Muscle of leg (tissue), 11 donors: ENCODE results near the gene HOGA1. TPM values are rescaled to one million over a fixed set of nuclear protein-coding genes. Genes with fewer than 3 reads are reported as not detected.

Experiments
- DNase-seq: peaks from one replicate; pipeline ENCODE4 v3.0.0; 2013
- H3K27ac ChIP-seq: one replicate; pipeline ENCODE4 v1.5.1; 2013; ENCODE audit warnings: mild to moderate bottlenecking, low read length, control low read depth
- H3K27me3 ChIP-seq: one replicate; pipeline ENCODE4 v1.6.1; 2013; ENCODE audit warnings: low read length; ENCODE audit not compliant: control insufficient read depth, insufficient read depth
- H3K36me3 ChIP-seq: one replicate; pipeline ENCODE4 v1.6.1; 2013; ENCODE audit warnings: low read length; ENCODE audit not compliant: control insufficient read depth, insufficient read depth
- H3K4me1 ChIP-seq: one replicate; pipeline ENCODE4 v1.6.1; 2013; ENCODE audit warnings: low read length; ENCODE audit not compliant: control insufficient read depth, insufficient read depth
- H3K4me3 ChIP-seq: one replicate; pipeline ENCODE4 v1.5.1; 2013; ENCODE audit warnings: low read length, control low read depth
- H3K9me3 ChIP-seq: replicated peaks from 2 replicates; pipeline ENCODE4 v1.6.1; 2013; ENCODE audit warnings: low read depth, low read length; ENCODE audit not compliant: control insufficient read depth
- WGBS: methylation state at CpG from one replicate; pipeline ENCODE4 v1.1.5; 2013; ENCODE audit warnings: missing lambda C conversion rate; ENCODE audit not compliant: insufficient coverage; 5-methylcytosine and 5-hydroxymethylcytosine counted together
- polyA plus RNA-seq, 8 donors: library from polyadenylated mRNA; unstranded; fragments of 120-200 nt; gene quantifications; one replicate each; pipeline versions ENCODE4 v1.2.1 to v1.2.3, GENCODE V29; 2013; ENCODE audit warnings: inconsistent platforms in 1 of 8, low replicate concordance in 1 of 8; ENCODE audit not compliant: insufficient read length in 8 of 8, insufficient read depth in 1 of 8
- total RNA-seq: library from RNA; stranded (reverse); fragments of 120-200 nt; gene quantifications from one replicate; pipeline ENCODE4 v1.2.4, GENCODE V29; 2013

The HOGA1 gene
- total and polyA plus RNA-seq, 9 donors, result 0.41 to 1.0 (median 0.76) TPM

DNA sequence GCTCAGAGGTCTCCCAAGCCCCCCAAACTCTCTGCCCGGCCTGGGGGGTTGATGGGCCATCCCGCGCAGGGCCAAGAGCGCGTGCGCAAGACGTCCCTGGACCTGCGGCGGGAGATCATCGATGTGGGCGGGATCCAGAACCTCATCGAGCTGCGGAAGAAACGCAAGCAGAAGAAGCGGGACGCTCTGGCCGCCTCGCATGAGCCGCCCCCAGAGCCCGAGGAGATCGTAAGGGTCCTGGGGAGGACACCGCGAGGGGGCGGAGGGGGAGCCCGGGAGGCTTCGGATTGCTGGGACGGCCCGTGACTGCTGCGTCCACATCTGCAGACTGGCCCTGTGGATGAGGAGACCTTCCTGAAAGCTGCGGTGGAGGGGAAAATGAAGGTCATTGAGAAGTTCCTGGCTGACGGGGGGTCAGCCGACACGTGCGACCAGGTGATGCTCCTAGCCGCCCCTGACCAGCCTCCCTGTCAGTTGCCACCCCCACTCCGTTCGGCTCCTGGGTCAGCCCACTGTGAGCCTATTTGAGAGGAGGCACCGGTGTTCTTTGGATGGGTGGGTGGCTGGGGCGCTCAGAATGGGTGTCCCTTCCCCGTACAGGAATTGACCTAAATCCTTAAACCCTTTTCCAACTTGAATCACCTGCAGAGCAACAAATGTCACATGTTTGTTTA lies 5.9 kb upstream of the HOGA1 start:
- H3K27ac ChIP-seq, result no peak overlapping the region
- peaks cover 4% of the 10 kb centered on the region for H3K27me3 ChIP-seq
- 57% methylated on average over 34 of the region's 40 CpGs for WGBS
- H3K4me1 ChIP-seq, result peaks cover 14% of the 10 kb centered on the region
- no peak overlapping the region for H3K4me3 ChIP-seq
- H3K9me3 ChIP-seq, result no peaks in the 10 kb centered on the region
- DNase-seq, result no peak
- no peaks in the 10 kb centered on the region for H3K36me3 ChIP-seq

DNA sequence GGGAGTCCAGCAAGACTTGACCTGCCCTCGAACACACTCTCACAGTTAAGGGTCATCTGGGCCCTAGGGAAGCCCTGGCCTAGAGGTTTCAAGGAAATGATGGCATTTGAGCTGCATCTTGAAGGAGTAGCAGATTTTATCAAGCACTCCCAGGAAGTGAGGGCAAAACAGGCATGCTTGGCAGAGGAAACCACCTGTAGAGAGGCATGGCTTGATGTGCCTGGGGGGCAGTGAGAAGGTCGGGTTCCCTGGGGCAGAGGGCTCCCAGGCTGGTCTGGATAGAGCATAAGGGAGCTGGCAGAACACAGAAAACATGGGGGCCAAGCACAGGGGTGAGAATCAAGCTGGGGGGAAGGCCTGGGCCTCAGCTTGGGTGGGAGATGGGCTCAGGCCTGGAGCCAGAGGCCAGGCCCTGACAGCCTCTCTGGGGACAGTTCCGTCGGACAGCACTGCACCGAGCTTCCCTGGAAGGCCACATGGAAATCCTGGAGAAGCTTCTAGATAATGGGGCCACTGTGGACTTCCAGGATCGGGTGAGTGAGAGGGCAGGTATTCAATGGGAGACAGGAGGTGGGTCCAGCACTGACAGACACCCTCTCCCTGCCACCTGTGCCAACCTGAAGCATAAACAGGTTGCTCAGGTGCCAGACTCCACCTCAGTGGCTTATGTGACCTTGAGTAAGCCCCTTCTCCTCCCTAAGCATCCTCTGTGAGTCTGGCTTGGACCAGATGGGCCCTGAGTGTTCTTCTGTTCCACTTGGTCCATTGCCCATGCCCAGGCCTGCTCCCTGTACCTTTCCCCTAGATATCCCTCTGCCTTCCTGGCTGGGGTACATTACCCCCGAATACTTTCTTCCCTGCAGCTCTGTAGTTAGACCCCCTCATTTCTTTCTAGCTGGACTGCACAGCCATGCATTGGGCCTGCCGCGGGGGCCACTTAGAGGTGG lies 3.5 kb upstream of the HOGA1 start:
- H3K4me3 ChIP-seq, result no peak overlapping the region
- no peak overlapping the region for H3K27ac ChIP-seq
- H3K27me3 ChIP-seq, result peaks cover 4% of the 10 kb centered on the region
- DNase-seq, result no peak
- H3K4me1 ChIP-seq, result peaks cover 11% of the 10 kb centered on the region
- H3K9me3 ChIP-seq, result no peaks in the 10 kb centered on the region
- WGBS, result 61% methylated on average over 5 of the region's 9 CpGs
- H3K36me3 ChIP-seq, result no peaks in the 10 kb centered on the region

DNA sequence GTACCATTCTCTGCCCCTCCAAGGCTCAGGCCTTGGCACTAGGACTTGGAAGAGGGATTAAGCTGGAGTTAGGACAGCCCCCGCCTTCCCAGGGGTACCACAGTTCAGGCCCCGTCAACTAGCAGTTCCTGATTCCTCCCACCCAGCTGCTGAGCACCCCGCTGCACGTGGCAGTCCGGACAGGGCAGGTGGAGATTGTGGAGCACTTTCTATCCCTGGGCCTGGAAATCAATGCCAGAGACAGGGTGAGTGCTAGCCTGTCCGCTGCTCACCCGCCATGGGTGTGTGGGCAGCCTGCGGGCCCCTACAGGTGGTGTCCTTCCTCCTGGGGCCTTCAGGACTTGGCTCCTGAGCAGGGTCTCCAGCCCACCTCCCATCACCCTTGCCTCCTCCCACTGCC lies 2.0 kb upstream of the HOGA1 start:
- Histone ChIP-seq H3K27me3 (peaks cover 4% of the 10 kb centered on the region), H3K27ac (no peak overlapping the region), H3K4me1 (peaks cover 11% of the 10 kb centered on the region), H3K36me3 (no peaks in the 10 kb centered on the region), H3K9me3 (no peaks in the 10 kb centered on the region), H3K4me3 (no peak overlapping the region)
- DNase-seq, result no peak
- WGBS, result 90% methylated on average over 4 of the region's 8 CpGs

DNA sequence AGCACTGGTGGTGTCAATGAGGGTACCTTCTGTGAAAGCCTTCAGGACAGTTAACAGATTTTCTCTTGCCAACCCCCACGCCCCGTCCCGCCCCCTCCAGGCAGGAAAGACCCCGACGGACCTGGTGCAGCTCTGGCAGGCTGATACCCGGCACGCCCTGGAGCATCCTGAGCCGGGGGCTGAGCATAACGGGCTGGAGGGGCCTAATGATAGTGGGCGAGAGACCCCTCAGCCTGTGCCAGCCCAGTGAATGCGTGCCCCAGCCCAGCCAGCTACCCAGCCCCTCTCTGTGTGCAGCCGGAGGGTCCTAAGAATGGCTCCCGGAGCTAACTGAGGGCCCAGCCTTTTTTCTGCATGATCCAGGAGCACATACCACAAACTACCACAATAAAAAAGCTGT lies 713 bp upstream of the HOGA1 start:
- H3K27me3 ChIP-seq, result peaks cover 3% of the 10 kb centered on the region
- WGBS, result 89% methylated on average over 12 of the region's 13 CpGs
- DNase-seq, result no peak
- no peak overlapping the region for H3K27ac ChIP-seq
- H3K9me3 ChIP-seq, result no peaks in the 10 kb centered on the region
- no peak overlapping the region for H3K4me3 ChIP-seq
- H3K36me3 ChIP-seq, result no peaks in the 10 kb centered on the region
- H3K4me1 ChIP-seq, result peaks cover 11% of the 10 kb centered on the region

DNA sequence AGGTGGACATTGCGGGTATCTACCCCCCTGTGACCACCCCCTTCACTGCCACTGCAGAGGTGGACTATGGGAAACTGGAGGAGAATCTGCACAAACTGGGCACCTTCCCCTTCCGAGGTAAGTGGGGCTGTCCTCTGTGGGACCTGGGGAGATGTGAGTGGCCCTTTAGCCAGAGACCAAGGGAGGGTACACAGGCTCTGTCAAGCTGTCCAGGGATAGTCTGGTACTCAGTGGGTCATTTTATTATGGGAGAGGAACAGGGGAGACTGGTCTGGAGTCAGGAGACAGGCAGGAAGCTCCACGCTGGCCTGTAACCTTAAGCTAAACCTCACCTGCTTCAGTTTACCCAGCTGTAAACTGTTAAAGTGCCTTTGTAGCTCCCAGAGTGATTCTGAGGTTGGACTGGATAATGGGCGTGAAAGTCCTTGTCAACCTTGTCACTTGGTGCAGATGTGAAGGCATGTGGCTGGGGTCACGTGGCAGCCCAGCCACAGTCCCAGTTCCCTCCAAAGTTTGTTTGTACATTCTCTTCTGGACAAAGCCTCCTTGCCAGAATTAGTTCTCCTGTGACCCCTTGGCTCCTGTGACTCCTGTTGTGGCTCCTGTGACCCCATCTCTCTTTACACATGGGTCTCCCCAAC lies 729 bp downstream of the HOGA1 start:
- H3K4me3 ChIP-seq, result no peak overlapping the region
- peaks cover 15% of the 10 kb centered on the region for H3K4me1 ChIP-seq
- no peaks in the 10 kb centered on the region for H3K36me3 ChIP-seq
- no peak overlapping the region for H3K27ac ChIP-seq
- no peaks in the 10 kb centered on the region for H3K9me3 ChIP-seq
- WGBS, result 77% methylated on average over 3 of the region's 5 CpGs
- DNase-seq, result no peak
- no peaks in the 10 kb centered on the region for H3K27me3 ChIP-seq

DNA sequence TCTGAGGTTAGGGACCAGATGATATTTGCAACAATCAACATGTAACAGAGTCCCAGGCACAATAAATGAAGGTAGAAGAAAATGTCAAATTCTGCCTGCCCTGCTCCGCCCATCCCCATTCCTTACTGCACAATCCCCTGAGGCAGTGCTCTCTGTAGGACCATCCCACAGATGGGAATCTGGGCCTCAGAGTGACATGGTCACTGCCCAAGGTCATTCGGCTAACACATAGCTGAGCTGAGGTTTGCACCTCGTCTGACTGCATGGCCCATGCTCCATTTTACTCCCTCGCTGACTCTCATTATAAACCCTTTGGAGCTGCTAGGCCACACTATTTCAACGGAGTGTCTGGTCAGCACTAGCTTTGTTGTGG lies 1.2 kb downstream of the HOGA1 start:
- Histone ChIP-seq H3K27ac (no peak overlapping the region), H3K9me3 (no peaks in the 10 kb centered on the region), H3K4me3 (no peak overlapping the region), H3K27me3 (no peaks in the 10 kb centered on the region), H3K4me1 (peaks cover 15% of the 10 kb centered on the region), H3K36me3 (no peaks in the 10 kb centered on the region)
- WGBS, result 89% methylated on average over 3 of the region's 5 CpGs
- no peak for DNase-seq

DNA sequence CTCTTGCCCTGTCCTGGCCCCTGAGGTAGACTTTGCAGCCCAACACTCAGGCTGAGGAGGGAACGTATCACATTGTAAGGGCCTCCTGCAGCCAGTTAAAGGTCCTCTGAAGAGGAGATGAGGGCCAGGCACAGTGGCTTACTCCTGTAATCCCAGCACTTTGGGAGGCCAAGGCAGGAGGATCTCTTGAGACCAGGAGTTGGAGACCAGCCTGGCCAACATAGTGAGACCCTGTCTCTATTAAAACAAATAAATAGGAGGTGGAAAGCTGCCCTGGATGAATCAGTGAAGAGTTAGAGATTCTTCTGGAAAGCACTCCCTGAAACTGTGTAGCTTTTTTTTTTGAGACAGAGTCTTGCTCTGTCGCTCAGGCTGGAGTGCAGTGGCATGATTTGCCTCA lies 3.0 kb downstream of the HOGA1 start:
- H3K27me3 ChIP-seq, result no peaks in the 10 kb centered on the region
- DNase-seq, result no peak
- H3K36me3 ChIP-seq, result no peaks in the 10 kb centered on the region
- H3K4me3 ChIP-seq, result no peak overlapping the region
- 75% methylated on average over 1 of the region's 2 CpGs for WGBS
- H3K27ac ChIP-seq, result no peak overlapping the region
- H3K9me3 ChIP-seq, result no peaks in the 10 kb centered on the region
- H3K4me1 ChIP-seq, result peaks cover 20% of the 10 kb centered on the region

DNA sequence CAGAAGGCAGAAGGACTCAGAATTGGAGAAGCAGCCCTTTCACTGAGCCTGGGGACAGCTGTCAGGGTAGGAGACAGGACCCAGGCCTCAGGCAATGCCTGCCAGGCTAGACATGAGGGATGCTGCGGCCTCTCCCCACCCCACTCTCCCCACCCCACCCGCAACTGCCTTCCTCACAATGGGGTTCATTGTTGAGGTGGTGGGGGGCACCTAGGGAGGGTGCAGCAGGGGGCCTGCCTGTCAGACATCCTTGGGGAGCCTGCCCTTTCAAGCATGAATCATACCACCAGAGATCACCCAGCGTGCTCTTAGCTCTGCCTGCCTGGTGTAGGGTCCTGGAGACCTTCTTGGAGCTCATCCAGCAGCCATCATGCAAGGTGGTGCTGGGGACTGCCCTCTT lies 5.3 kb downstream of the HOGA1 start, which contains the start of gene C10orf62:
TSS of gene C10orf62 (plus strand) at position 243 of the 400 bp plus-strand sequence. CDS start 177 bp downstream, outside the sequence.
- H3K4me1 ChIP-seq, result peaks cover 11% of the 10 kb centered on the region
- no peak for DNase-seq
- H3K27ac ChIP-seq, result no peak within 1 kb of the TSS
- WGBS, result no CpG with 5 or more reads among the region's 3 CpGs
- H3K9me3 ChIP-seq, result no peaks in the 10 kb centered on the region
- no peak within 1 kb of the TSS for H3K4me3 ChIP-seq
- H3K36me3 ChIP-seq, result no peaks in the 10 kb centered on the region
- no peaks in the 10 kb centered on the region for H3K27me3 ChIP-seq

DNA sequence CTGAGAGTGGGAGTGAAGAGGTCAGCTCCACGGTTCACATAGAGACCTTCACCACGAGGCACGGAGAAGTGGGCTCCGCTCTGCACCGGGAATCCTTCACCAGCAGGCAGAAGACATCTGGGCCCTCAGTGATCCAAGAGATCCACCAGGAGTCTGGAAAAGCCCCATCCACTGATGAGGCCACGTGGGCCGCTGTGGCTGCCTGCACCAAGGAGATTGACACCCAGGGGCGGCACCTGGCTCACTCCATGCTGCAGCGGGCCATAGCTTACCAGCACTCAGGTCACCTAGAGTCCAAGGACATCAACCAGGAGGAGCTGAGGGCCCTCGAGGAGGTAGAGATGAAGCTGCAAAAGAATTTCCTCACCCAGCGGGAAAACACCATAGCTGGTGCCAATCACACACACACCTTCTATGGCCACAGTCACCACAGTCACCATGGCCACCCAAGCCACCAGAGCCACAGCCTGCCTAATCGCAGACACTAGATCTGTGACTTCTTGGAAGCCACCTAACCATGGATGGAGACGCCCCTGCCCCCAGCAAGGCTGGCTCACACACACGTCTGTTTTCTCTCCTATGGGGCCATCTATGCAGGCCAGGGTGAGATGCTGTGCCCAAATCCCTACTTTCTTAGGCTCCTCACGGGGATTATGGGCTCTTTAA lies 6.0 kb downstream of the HOGA1 start:
- H3K27ac ChIP-seq, result no peak overlapping the region
- no peaks in the 10 kb centered on the region for H3K36me3 ChIP-seq
- WGBS, result 86% methylated on average over 11 of the region's 15 CpGs
- H3K9me3 ChIP-seq, result no peaks in the 10 kb centered on the region
- no peak overlapping the region for H3K4me3 ChIP-seq
- H3K4me1 ChIP-seq, result peaks cover 11% of the 10 kb centered on the region
- H3K27me3 ChIP-seq, result no peaks in the 10 kb centered on the region
- DNase-seq, result no peak
